Progenitor cell of endocrine pancreas (in vitro differentiated cells): ENCODE data around the gene CLPTM1L. TPM values are rescaled to one million over a fixed set of nuclear protein-coding genes. Genes with fewer than 3 reads are reported as not detected.

Source experiments
- DNase-seq: peaks from one replicate; pipeline ENCODE4 v3.0.0; 2021; ENCODE audit warnings: low spot score; ENCODE audit not compliant: unreplicated experiment
- H3K27ac Mint-ChIP-seq: 2 replicates; pipeline ENCODE4 v1.8.0; 2021; ENCODE audit warnings: mild to moderate bottlenecking, moderate library complexity, mixed read lengths
- H3K27me3 Mint-ChIP-seq: 2 replicates; pipeline ENCODE4 v1.8.0; 2021; ENCODE audit warnings: mixed read lengths
- H3K36me3 Mint-ChIP-seq: 2 replicates; pipeline ENCODE4 v1.8.0; 2022; ENCODE audit warnings: mixed read lengths; ENCODE audit not compliant: insufficient read depth
- H3K4me1 Mint-ChIP-seq: 2 replicates; pipeline ENCODE4 v1.8.0; 2021; ENCODE audit warnings: low read depth, mixed read lengths
- H3K4me3 Mint-ChIP-seq: 2 replicates; pipeline ENCODE4 v1.8.0; 2021; ENCODE audit warnings: low read depth, mild to moderate bottlenecking, moderate library complexity, mixed read lengths
- H3K9me3 Mint-ChIP-seq: 2 replicates; pipeline ENCODE4 v1.8.0; 2021; ENCODE audit warnings: low read depth, mixed read lengths
- CTCF ChIP-seq: fragments of 200-600 bp; sonication (generic); IDR thresholded peaks from one replicate; pipeline ENCODE4 v1.5.0; 2021; ENCODE audit warnings: antibody characterized with exemption, mild to moderate bottlenecking; ENCODE audit not compliant: unreplicated experiment
- microRNA-seq: library from miRNA; unstranded; fragments of <30 nt; microRNA quantifications from one replicate; pipeline ENCODE4 v1.1.0, GENCODE V29; 2020; ENCODE audit warnings: borderline number of aligned reads; ENCODE audit not compliant: unreplicated experiment
- total RNA-seq: library from RNA; stranded (reverse); gene quantifications from 2 replicates; pipeline ENCODE4 v1.2.1, GENCODE V29; 2021

The CLPTM1L gene
- total RNA-seq, 1 donor from 2014 or later: 95.4 TPM

GRCh38 chr5:1268666-1269065, 76.2 kb downstream of the CLPTM1L start:
- Mint-ChIP-seq H3K4me3 (no peak overlapping the region), H3K36me3 (no peaks in the 10 kb centered on the region)

GRCh38 chr5:1268056-1268455, 76.8 kb downstream of the CLPTM1L start:
- H3K36me3 Mint-ChIP-seq: no peaks in the 10 kb centered on the region
- DNase-seq: no peak
- H3K27me3 Mint-ChIP-seq: no peaks in the 10 kb centered on the region
- no peak overlapping the region for H3K4me3 Mint-ChIP-seq
- H3K4me1 Mint-ChIP-seq: no peaks in the 10 kb centered on the region
- H3K27ac Mint-ChIP-seq: no peak overlapping the region
- H3K9me3 Mint-ChIP-seq: no peaks in the 10 kb centered on the region
- TF ChIP-seq CTCF: no peak

More at GRCh38 chr5:1268666-1269065, 76.2 kb downstream of the CLPTM1L start:
- Mint-ChIP-seq H3K9me3 (no peaks in the 10 kb centered on the region), H3K4me1 (no peaks in the 10 kb centered on the region), H3K27me3 (no peaks in the 10 kb centered on the region), H3K27ac (no peak overlapping the region)
- no peak for TF ChIP-seq CTCF
- DNase-seq: no peak

Small RNAs within 50 kb of the gene (microRNA-seq; reads per million reads assigned to microRNA genes)
- not detected for gene MIR4457

Other genes starting within 250 kb of the CLPTM1L start
- gene SLC12A7, start 233.0 kb downstream of the CLPTM1L start, total RNA-seq: 76.3 and 80.8 TPM in 2 replicates
- gene SLC6A19, start 143.5 kb downstream of the CLPTM1L start, total RNA-seq: 2.2 and 2.6 TPM in 2 replicates
- gene SLC6A18, start 119.7 kb downstream of the CLPTM1L start, total RNA-seq: not detected in 2 replicates
- 3.5 and 4.3 TPM in 2 replicates for gene TERT, start 50.0 kb downstream of the CLPTM1L start, total RNA-seq
- not detected in 2 replicates for gene SLC6A3, start 100.3 kb upstream of the CLPTM1L start, total RNA-seq
- gene LPCAT1, start 178.9 kb upstream of the CLPTM1L start, total RNA-seq: 73.3 and 76.4 TPM in 2 replicates